Activated CD4-positive, alpha-beta T cell treated with anti-CD3 and anti-CD28 coated beads for 48 hours (primary cell): ENCODE data around the gene ZNF892.

Experiments used
- DNase-seq: peaks from one replicate; pipeline ENCODE4 v3.0.0-alpha.2; 2020

The ZNF892 gene

GRCh38 chr2:95207111-95207961 lies at the start of gene ZNF892:
Gene ZNF892 (plus strand): TSS chr2:95207521. CDS start chr2:95207816, 295 bp downstream.
- peak; percentile 89 for DNase-seq

- DNase-seq, result no peak
Measured at GRCh38 chr2:95158441-95158840, 48.9 kb upstream of the ZNF892 start.

GRCh38 chr2:95158891-95159619 lies 48.3 kb upstream of the ZNF892 start:
- DNase-seq, result peak; percentile 38

GRCh38 chr2:95159690-95160449 lies 47.5 kb upstream of the ZNF892 start, which contains the start of gene ZNF514:
Gene ZNF514 (minus strand): TSS chr2:95159848. CDS start chr2:95153253, 6,595 bp downstream.
- peak; percentile 74 for DNase-seq

- DNase-seq, result no peak
Measured at GRCh38 chr2:95165030-95165370, 42.3 kb upstream of the ZNF892 start.

GRCh38 chr2:95165371-95166064 lies 41.8 kb upstream of the ZNF892 start, which contains the start of gene ZNF2:
Gene ZNF2 (plus strand): TSS chr2:95165809. CDS start chr2:95176227, 10,418 bp downstream.
- DNase-seq, result peak; percentile 97

- no peak for DNase-seq
Measured at GRCh38 chr2:95166065-95166763, 41.1 kb upstream of the ZNF892 start.

GRCh38 chr2:95171902-95172301 lies 35.4 kb upstream of the ZNF892 start:
- DNase-seq, result no peak

GRCh38 chr2:95174031-95174542 lies 33.2 kb upstream of the ZNF892 start:
- no peak for DNase-seq

GRCh38 chr2:95179451-95179850 lies 27.9 kb upstream of the ZNF892 start:
- no peak for DNase-seq

GRCh38 chr2:95181774-95182173 lies 25.5 kb upstream of the ZNF892 start:
- no peak for DNase-seq

GRCh38 chr2:95185197-95185596 lies 22.1 kb upstream of the ZNF892 start:
- DNase-seq, result no peak

- DNase-seq, result no peak
Measured at GRCh38 chr2:95185973-95186372, 21.3 kb upstream of the ZNF892 start.

- DNase-seq, result peak; percentile 71
Measured at GRCh38 chr2:95192956-95193355, 14.4 kb upstream of the ZNF892 start.

- DNase-seq, result no peak
Measured at GRCh38 chr2:95203911-95204310, 3.4 kb upstream of the ZNF892 start.

- no peak for DNase-seq
Measured at GRCh38 chr2:95204396-95204795, 2.9 kb upstream of the ZNF892 start.

- no peak for DNase-seq
Measured at GRCh38 chr2:95206096-95206495, 1.2 kb upstream of the ZNF892 start.

GRCh38 chr2:95208106-95208505 lies 785 bp downstream of the ZNF892 start:
- DNase-seq, result no peak

GRCh38 chr2:95215018-95215612 lies 7.8 kb downstream of the ZNF892 start:
- no peak for DNase-seq

- no peak for DNase-seq
Measured at GRCh38 chr2:95220449-95220848, 13.1 kb downstream of the ZNF892 start.

GRCh38 chr2:95225658-95226057 lies 18.3 kb downstream of the ZNF892 start:
- no peak for DNase-seq
